Central memory CD8-positive, alpha-beta T cell (primary cell): ENCODE measurements around the gene SMDT1.
"Not testable (repeated sequence)": the region's sequence is repeated elsewhere in the genome, so short reads cannot be mapped to it uniquely, and the experiment has no call there.

ENCODE experiments used
- ATAC-seq: fragments of 150-1000 bp; cut with Tn5 transposase; replicated peaks from 2 replicates; pipeline ENCODE4 v1.10.0; 2022; ENCODE audit warnings: mild to moderate bottlenecking, moderate FRiP score, moderate number of reproducible peaks; ENCODE audit not compliant: poor library complexity, severe bottlenecking; ENCODE audit errors: extremely low read depth
- DNase-seq, 2 donors: peaks; one replicate each; pipeline ENCODE4 v3.0.0; 2021; ENCODE audit warnings: low spot score in 2 of 2
- H3K27ac Mint-ChIP-seq: one replicate; pipeline ENCODE4 v1.8.0; 2022; ENCODE audit warnings: low read depth, mild to moderate bottlenecking, moderate library complexity, mixed read lengths
- H3K27me3 Mint-ChIP-seq: one replicate; pipeline ENCODE4 v1.8.0; 2022; ENCODE audit warnings: mixed read lengths
- H3K36me3 Mint-ChIP-seq: one replicate; pipeline ENCODE4 v1.8.0; 2022; ENCODE audit warnings: mild to moderate bottlenecking, moderate library complexity, mixed read lengths; ENCODE audit not compliant: insufficient read depth
- H3K4me1 Mint-ChIP-seq: one replicate; pipeline ENCODE4 v1.8.0; 2022; ENCODE audit warnings: mixed read lengths
- H3K4me3 Mint-ChIP-seq: one replicate; pipeline ENCODE4 v1.8.0; 2022; ENCODE audit warnings: mild to moderate bottlenecking, moderate library complexity, mixed read lengths
- H3K9me3 Mint-ChIP-seq: one replicate; pipeline ENCODE4 v1.8.0; 2022; ENCODE audit warnings: mixed read lengths

Gene SMDT1

DNA sequence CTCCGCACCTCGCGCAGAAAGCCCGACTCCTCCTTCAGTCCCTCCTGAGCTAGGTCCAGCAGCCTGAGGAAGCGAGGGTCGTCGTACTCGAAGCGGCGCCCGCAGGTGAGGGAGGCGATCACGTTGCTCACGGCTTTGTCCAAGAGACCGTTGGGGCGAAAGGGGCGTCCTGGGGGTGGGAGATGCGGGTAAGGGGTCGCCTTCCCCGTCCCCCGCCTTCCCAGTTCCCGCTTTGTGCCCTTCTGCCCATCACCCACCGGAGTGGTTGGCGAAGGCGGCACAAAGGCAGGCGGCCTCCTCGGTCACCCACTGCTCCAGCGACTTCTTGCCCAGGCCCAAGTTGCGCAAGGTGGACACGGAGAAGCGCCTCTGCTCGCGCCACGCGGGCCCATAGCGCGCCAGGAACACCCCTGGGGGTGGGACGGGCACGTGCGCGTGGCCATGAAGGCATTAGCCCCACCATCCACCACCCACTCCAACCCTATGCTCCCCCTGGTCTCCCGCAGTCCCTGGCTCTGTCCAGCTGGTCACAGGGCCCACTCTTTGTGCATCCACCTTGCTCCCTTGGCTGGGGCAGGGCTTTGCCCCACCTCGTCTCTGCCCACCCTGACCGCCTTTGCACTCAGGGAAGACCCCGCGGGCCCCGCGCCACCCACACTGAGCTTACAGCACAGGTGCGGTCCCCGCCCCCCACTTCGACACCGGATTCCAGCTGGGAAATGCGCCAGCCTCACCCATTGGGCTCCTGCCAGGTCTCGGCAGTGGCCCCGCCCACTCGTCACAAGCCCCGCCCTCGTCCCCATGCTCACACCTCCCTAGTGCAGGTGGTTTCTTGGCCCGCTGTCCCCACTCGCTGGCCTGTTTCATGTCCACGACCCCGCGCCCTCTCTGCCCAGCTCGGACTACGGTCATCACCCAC, 49.5 kb downstream of the SMDT1 start:
- H3K9me3 Mint-ChIP-seq: not testable (repeated sequence)

DNA sequence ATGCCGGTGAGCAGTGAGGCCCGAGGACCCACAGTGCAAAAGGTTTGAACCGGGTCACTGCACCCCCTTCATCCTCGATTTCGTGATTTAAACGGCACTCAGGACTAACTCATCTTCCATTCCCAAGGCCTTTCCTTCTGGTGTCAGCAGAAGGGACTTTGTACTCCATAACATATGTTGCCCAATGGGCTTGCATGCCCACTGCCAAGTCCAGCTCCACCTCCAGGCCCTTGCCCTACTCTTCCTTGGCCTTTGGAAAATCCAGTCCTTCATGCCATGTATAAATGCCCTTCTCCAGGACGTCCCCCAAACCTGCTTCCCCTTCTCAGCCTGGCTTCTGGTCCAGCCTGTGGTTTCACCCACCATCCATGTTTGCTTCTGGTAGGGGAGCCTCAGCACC, 50.7 kb downstream of the SMDT1 start:
- not testable (repeated sequence) for H3K27ac Mint-ChIP-seq, H3K27me3 Mint-ChIP-seq, DNase-seq, H3K36me3 Mint-ChIP-seq, H3K4me3 Mint-ChIP-seq, H3K9me3 Mint-ChIP-seq, H3K4me1 Mint-ChIP-seq, ATAC-seq

More for the DNA sequence above, 49.5 kb downstream of the SMDT1 start:
- not testable (repeated sequence) for H3K4me1 Mint-ChIP-seq, H3K36me3 Mint-ChIP-seq, ATAC-seq, H3K4me3 Mint-ChIP-seq, H3K27ac Mint-ChIP-seq, H3K27me3 Mint-ChIP-seq, DNase-seq

DNA sequence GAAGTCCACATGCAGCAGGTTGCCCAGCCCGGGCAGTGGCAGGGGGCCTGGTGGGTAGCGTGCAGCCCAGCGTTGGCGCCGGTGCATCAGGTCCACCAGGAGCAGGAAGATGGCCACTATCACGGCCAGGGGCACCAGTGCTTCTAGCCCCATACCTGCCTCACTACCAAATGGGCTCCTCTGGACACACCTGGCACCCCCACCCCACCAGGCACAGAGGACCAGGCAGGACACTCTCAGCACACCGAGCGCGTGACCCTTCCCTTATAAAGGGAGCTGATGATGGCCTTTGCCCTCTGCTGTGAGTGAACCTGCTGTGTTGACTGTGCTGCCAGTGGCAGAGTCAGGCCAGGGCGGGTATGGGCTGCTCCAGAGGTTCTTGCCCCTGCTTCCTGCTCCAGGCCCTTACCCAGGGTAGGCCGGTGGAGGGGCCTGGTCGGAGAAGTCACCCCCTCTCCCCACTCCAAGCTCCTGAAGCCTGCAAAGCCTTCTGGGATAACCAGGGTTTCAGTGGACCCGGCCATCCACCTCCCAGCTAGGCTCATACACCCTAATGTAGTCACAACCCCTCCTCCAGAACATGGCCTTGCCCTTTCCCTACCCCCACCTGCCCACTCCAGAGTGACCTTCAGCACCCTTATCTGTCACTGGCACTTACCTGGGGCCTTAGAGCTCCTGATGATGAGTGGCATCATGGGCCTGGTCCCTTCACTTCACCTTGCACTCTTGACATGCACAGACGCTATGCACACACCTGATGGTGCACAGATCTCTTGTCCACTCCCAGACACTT, 51.3 kb downstream of the SMDT1 start, which contains the start of gene CYP2D6:
Gene CYP2D6 (minus strand): TSS at position 172 of the 793 bp plus-strand sequence. CDS start 19 bp downstream, at position 153.
- not testable (repeated sequence) for DNase-seq, H3K27me3 Mint-ChIP-seq, ATAC-seq, H3K9me3 Mint-ChIP-seq, H3K36me3 Mint-ChIP-seq, H3K4me3 Mint-ChIP-seq, H3K4me1 Mint-ChIP-seq
- H3K27ac Mint-ChIP-seq: peak within 1 kb of the TSS; percentile 44

DNA sequence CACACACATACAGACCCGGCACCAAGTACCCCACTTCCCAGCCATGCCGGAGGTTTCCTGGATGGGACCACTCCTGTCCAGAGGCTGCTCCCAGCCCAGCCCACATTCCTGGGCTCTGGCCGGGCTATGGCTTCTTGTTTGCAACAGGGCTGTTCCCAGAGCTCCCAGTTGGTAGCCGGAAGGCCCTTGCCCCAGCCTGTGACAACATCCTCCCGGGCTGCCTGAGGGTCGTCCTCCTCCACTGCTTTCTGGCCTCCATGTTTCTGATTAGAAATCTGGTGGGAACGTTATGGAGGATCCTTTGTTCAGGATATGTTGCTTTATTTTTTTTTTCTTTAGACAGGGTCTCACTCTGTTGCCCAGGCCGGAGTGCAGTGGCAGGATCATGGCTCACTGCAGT, 52.1 kb downstream of the SMDT1 start:
- DNase-seq (no peak), ATAC-seq (no peak)
- peak overlapping the region; percentile 44 for H3K27ac Mint-ChIP-seq
- no peaks in the 10 kb centered on the region for H3K27me3 Mint-ChIP-seq
- no peaks in the 10 kb centered on the region for H3K4me1 Mint-ChIP-seq
- no peak overlapping the region for H3K4me3 Mint-ChIP-seq
- peaks cover 2% of the 10 kb centered on the region for H3K36me3 Mint-ChIP-seq
- H3K9me3 Mint-ChIP-seq: no peaks in the 10 kb centered on the region

GRCh38 chr22:42132457-42132856, 53.0 kb downstream of the SMDT1 start:
- H3K27ac Mint-ChIP-seq: no peak overlapping the region
- H3K4me3 Mint-ChIP-seq: no peak overlapping the region
- ATAC-seq: no peak
- H3K4me1 Mint-ChIP-seq: no peaks in the 10 kb centered on the region
- peaks cover 2% of the 10 kb centered on the region for H3K36me3 Mint-ChIP-seq
- H3K27me3 Mint-ChIP-seq: no peaks in the 10 kb centered on the region
- no peak for DNase-seq
- H3K9me3 Mint-ChIP-seq: no peaks in the 10 kb centered on the region
